ENCODE measurements around the gene FITM1. TPM values are rescaled to one million over a fixed set of nuclear protein-coding genes. Genes with fewer than 3 reads are reported as not detected.
"Not testable (repeated sequence)": the region's sequence is repeated elsewhere in the genome, so short reads cannot be mapped to it uniquely, and the experiment has no call there.

FITM1 gene
- total RNA-seq, 6 donors from 2014 or later = 0.63 to 0.89 (median 0.82) TPM; not detected in 2

GRCh38 chr14:24102357-24103048 is 28.0 kb upstream of the FITM1 start:
- no peak for DNase-seq
- no peaks in the 10 kb centered on the region for H3K27me3 ChIP-seq
- 87 to 96% methylated on average over 7 of the region's 7 CpGs for WGBS, 2 donors
- H3K27ac ChIP-seq = no peak overlapping the region
- TF ChIP-seq POLR2A (IDR thresholded peaks at IDR 0.05) (no peak), CTCF (IDR thresholded peaks at IDR 0.05) (no peak), POLR2AphosphoS5 (IDR thresholded peaks at IDR 0.05) (no peak), EP300 (IDR thresholded peaks at IDR 0.05) (no peak)
- no peaks in the 10 kb centered on the region for H3K9me3 ChIP-seq
- H3K4me3 ChIP-seq = no peak overlapping the region
- ATAC-seq (ENCODE audit: low FRiP score in 2 of 2) = no peak
- peaks cover 3 to 56% (median 41%) of the 10 kb centered on the region in 4 donors for H3K36me3 ChIP-seq
- H3K4me1 ChIP-seq = peaks cover 0 to 7% (median 0%) of the 10 kb centered on the region in 4 donors

- DNase-seq = no peak
- H3K27me3 ChIP-seq = no peaks in the 10 kb centered on the region
- peaks cover under 1 to 8% (median under 1%) of the 10 kb centered on the region in 4 donors for H3K4me1 ChIP-seq
- no peak for ATAC-seq (ENCODE audit: low FRiP score in 2 of 2)
- H3K27ac ChIP-seq = no peak overlapping the region
- H3K4me3 ChIP-seq = no peak overlapping the region
- WGBS, 2 donors = 86 to 96% methylated on average over 12 to 13 of the region's 13 CpGs
- peaks cover 3 to 48% (median 35%) of the 10 kb centered on the region in 4 donors for H3K36me3 ChIP-seq
- TF ChIP-seq POLR2A (IDR thresholded peaks at IDR 0.05) (no peak), CTCF (IDR thresholded peaks at IDR 0.05) (no peak), EP300 (IDR thresholded peaks at IDR 0.05) (no peak), POLR2AphosphoS5 (IDR thresholded peaks at IDR 0.05) (no peak)
- H3K9me3 ChIP-seq = no peaks in the 10 kb centered on the region
Observed at GRCh38 chr14:24103451-24103850, 27.0 kb upstream of the FITM1 start.

- not testable (repeated sequence) for H3K9me3 ChIP-seq; ATAC-seq (ENCODE audit: low FRiP score in 2 of 2); DNase-seq; H3K4me3 ChIP-seq; H3K27me3 ChIP-seq; H3K27ac ChIP-seq
- H3K4me1 ChIP-seq = peaks cover 8 to 19% (median 12%) of the 10 kb centered on the region in 4 donors
- H3K36me3 ChIP-seq = peaks cover 0 to 25% (median 16%) of the 10 kb centered on the region in 4 donors
- 88 to 95% methylated on average over 8 of the region's 8 CpGs for WGBS, 2 donors
Observed at GRCh38 chr14:24105609-24106239, 24.7 kb upstream of the FITM1 start.

- H3K4me1 ChIP-seq = peaks cover 8 to 22% (median 12%) of the 10 kb centered on the region in 4 donors
- ATAC-seq (ENCODE audit: low FRiP score in 2 of 2) = no peak
Observed at GRCh38 chr14:24106672-24107271, 23.7 kb upstream of the FITM1 start.

GRCh38 chr14:24108336-24108874 is 22.1 kb upstream of the FITM1 start:
- ATAC-seq (ENCODE audit: low FRiP score in 2 of 2) = no peak

More at GRCh38 chr14:24106672-24107271, 23.7 kb upstream of the FITM1 start:
- Histone ChIP-seq H3K4me3 (no peak overlapping the region), H3K36me3 (peaks cover 0 to 16% (median 9%) of the 10 kb centered on the region in 4 donors), H3K27me3 (no peaks in the 10 kb centered on the region), H3K27ac (no peak overlapping the region), H3K9me3 (no peaks in the 10 kb centered on the region)
- TF ChIP-seq POLR2AphosphoS5 (IDR thresholded peaks at IDR 0.05) (no peak), POLR2A (IDR thresholded peaks at IDR 0.05) (no peak)
- DNase-seq = no peak
- WGBS, 2 donors = 85 to 86% methylated on average over 4 of the region's 4 CpGs

More at GRCh38 chr14:24108336-24108874, 22.1 kb upstream of the FITM1 start:
- Histone ChIP-seq H3K4me1 (peaks cover 9 to 24% (median 15%) of the 10 kb centered on the region in 4 donors), H3K27me3 (no peaks in the 10 kb centered on the region), H3K36me3 (peaks cover 0 to 8% (median 5%) of the 10 kb centered on the region in 4 donors), H3K27ac (peak overlapping the region; percentile 18 to 63 (median 52)), H3K4me3 (no peak overlapping the region), H3K9me3 (no peaks in the 10 kb centered on the region)
- WGBS, 2 donors = 45 to 46% methylated on average over 5 of the region's 5 CpGs
- TF ChIP-seq CTCF (IDR thresholded peaks at IDR 0.05) (no peak), EP300 (IDR thresholded peaks at IDR 0.05) (no peak), POLR2AphosphoS5 (IDR thresholded peaks at IDR 0.05) (no peak), POLR2A (IDR thresholded peaks at IDR 0.05) (no peak)
- no peak for DNase-seq
